Measurements from ENCODE around the gene RNF220.
"Not testable (repeated sequence)": the region's sequence is repeated elsewhere in the genome, so short reads cannot be mapped to it uniquely, and the experiment has no call there.

The RNF220 gene

DNA sequence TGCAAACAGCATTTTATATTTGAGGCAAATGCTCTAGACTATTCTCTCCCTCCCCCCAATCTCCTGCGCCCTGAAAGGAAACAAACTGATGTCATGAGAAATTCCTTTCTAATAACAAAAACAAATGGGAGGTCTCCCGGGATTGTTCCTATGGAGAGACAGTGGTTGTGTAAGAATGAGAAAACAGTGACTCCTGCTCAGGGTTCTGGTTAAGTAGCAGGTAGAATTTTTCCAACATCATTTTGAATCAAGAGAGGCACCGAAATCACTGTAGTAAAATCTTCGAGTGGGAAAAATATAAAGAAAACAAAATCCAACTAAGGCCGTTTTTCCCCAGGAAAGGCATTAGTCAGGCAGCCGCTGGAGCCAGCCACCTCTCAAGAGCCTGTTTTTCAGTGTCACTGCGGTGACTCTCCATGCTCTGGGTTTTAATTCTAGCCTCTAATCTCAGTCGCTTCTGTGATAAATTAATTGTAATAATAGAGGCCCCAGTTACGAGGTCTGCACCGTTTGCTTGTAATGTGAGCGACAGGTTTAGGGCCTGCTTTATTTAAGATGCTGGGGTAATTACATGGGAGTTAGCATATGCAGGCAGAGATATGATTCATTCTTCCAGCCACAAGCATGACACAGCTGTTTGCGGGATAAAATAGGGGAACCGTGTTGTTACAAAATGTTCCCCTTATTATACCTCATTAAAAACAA, 80.3 kb downstream of the RNF220 start:
- in situ Hi-C loops (cut with MboI; ENCODE audit: low sequenced_read_pairs), result no loop called here

DNA sequence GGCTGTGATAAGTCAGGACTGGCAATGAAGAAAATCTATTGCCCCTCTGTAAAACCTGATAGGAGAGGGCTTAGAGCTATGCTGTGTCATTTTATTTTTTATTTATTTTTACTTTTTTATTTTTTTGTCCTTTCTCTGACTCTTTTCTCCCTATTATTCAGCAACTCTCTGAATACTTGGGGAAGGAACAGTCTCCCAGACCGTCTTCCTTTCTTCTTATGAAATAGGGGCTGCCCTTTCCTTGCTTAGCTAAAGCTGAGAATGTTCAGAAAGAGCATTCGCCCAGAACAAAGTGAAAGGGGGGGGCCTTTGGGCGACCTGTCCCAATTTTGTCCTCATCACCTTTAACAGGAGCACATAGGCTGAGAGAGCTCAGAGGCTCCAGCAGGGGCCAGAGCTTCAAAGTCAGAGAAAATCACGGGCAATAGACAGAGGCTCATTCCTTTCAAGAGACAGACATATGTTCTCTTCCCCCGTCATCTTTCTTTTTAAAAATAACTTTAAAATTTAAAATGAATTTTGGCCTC, 80.9 kb downstream of the RNF220 start:
- in situ Hi-C loops (cut with MboI; ENCODE audit: low sequenced_read_pairs), result no loop called here

DNA sequence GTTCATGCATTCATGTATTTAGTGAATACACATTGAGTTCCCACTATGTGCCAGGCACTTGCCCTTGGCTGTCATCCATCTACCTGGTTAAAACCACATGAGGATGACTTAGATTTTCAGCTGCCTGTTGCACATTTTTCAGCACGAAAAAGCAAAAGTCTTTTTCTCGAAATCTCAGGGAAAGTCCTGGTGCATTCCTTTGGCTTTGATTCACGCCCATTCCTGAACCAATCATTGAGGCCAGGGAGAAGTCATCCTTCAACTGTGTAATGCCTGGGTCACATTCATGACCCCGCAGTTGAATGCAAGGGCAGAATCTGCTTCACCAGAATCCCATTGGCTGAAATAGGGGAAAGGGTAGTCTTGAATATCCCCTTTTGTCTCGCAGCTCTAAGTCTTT, 84.4 kb downstream of the RNF220 start:
- in situ Hi-C loops (cut with MboI; ENCODE audit: low sequenced_read_pairs), result no loop called here

DNA sequence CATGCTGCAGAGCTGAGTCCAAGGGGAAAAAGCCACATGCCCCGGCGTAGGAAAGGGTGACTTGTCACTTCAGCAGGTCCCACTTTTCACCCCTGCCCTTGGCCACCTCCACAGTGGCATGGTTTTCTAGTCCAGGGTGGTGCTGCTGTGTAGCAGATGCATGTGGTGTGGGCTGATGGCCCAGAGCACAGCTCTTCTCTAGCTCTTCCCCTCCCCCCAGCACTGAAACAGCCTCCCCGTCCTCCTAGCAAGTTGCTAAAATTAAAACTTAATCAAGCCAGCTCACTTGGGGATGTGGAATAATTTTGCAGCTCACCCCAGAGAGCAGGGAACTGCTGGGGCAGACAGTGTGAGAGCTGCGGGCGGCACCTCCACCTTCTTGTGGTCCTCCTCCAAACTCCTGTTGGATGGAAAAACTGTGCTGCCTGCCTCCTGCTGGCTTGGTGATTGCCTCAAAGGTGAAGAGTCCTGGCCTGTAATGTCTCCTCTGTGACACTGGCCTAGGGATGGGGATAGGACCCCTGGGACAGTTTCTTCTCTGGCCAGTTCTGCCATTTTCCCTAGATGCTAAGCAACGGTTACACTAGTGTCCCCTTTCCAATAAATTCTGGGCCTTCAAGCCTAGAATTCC, 91.6 kb downstream of the RNF220 start:
- in situ Hi-C loops (cut with MboI; ENCODE audit: low sequenced_read_pairs), result no loop called here

DNA sequence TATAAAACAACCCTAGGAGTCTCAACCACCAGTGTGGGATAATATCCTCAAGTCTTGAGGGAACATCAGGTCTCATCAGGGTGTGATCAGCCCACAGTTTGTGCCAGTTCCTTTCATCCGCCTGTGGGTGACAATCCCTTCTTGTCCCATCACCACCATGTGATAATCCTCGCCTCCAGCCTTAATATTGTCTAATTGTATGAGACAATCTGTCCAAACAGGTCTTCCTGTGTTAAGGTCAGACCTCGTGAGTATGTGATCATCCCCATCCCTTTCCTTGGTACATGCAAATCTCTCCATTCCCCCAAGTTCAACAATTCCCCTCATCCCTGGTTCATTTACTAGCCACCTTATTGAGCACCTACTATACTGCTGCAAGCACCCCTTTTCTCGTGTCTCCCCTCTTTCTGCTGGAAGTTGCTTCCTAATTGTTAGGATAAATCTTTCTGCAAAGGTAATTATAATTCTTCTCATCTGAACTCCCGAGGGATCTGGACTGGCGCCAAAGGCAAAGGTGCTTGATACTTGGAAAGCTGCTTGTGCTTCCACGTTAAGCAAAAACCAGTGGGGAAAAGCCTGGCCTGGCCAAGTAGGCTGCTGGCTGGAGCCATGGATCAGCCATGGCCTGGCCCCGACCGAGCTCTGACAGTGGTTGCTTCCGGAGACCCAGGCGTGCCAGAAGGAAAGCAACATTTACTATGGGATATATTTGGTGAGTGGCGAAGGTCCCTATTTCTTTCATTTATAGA, 92.5 kb downstream of the RNF220 start:
- in situ Hi-C loops (cut with MboI; ENCODE audit: low sequenced_read_pairs), result no loop called here

DNA sequence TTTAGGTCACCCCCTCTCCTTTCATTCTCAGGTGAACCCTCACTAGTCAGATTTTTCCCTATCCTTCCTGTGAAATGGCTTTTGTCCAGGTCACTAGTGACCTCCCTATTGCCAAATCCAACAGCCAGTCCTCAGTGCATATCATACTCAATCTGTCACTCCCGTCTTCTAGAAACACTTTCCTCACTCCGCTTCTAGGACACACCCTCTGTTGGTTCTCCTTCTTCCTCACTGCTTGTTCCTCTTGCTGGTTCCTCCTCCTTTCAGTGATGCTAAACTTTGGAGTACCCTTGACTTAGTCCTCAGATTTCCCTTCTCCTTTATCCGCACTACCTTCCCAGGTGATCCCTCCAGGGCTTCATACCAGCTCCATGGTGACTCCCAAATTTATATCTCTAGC, 94.3 kb downstream of the RNF220 start:
- in situ Hi-C loops (cut with MboI; ENCODE audit: low sequenced_read_pairs), result no loop called here

DNA sequence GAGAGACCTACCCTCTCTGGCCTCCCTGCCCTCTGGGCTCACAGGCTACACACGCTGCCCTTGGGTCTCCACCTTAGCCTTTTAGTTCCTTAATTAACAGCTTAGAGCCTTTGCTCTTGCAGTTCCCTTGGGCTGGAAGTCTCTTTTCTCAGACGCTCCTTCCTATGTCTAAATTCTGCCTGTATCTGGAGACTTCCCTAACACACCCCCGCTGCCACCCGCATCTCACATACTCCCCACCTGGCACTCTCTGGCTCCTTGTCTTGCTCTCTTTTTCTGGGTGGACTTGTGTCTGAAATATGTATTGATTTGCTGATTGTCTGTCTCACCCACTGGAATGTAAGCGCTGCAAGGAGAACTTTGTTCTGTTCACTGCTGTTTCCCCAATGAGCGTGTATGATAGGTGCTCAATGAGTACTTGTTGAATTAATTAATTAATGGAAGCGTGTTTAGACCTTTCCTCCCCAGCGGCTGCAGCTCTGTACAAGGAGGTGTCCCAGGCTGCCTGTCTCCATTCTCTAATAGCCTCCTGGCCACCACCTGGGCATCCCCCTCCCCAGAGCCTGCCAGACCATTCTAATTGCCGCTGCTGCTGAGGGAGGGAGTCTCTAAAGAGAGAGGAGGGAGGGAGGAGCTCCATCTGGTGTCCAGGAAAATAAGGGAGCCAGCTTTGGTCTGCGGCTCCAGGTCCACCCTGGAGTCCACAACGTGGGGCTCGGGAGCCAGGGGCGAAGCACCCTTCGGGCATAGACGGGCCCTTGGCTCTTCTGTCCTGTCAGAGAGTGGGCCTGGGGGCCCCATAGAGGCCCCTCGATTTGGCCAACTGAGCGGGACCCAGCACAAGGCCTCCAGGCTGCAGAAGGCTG, 95.4 kb downstream of the RNF220 start:
- in situ Hi-C loops (cut with MboI; ENCODE audit: low sequenced_read_pairs), result no loop called here

DNA sequence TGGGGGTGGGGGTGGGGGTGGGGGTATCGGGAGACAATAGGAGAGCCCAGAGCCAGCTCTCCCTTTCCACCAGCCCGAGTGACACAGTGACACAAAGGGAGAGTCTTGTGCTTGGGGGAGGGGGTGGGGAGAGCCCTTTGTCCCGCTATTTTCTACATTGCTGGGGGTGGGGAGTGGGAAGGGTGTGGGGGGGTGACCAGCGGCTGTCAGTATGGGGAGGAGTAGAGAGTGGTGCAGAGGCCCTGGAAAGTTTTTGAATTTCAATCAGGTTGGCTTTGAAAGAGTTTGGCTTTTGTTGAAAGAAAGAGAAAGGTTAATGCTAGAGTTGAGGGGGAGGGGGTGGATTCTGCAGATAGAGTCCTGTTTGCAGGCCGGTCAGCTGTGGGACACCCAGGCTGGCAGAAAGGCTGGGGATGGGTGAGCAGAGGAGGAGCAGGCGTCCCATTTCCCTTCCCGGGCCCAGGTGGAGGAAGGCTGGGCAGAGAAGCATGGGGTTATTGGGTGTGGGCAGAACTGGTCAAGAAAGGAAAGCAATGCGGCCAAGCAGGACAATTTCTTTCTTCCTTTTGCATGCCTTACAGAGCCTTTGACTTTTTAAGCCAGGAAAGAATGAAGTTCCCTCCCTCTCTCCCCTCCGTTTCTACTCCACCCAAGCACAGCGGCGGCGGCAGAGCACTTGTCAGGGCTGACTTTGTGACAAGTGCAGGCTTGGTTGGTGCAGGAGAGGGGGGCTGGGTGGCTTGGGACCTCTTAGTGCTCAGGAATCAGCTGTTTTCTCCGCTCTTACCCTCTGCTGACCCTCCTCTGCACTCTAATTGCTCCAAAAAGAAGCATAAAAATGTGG, 96.2 kb downstream of the RNF220 start:
- in situ Hi-C loops (cut with MboI; ENCODE audit: low sequenced_read_pairs), result no loop called here

DNA sequence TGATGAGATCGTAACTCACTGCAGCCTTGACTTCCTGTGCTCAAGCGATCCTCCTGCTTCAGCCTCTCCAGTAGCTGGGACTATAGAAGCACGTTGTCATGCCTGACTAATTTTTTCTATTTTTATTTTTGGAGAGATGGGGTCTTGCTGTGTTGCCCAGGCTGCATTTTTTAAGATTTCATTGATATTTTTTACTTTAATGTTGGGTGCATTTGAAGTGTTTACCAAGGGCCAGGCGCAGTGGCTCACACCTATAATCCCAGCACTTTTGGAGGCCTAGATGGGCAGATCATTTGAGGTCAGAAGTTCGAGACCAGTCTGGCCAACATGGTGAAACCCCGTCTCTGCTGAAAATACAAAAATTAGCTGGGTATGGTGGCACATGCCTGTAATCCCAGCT, 97.8 kb downstream of the RNF220 start:
- in situ Hi-C loops (cut with MboI; ENCODE audit: low sequenced_read_pairs), result not testable (repeated sequence)

DNA sequence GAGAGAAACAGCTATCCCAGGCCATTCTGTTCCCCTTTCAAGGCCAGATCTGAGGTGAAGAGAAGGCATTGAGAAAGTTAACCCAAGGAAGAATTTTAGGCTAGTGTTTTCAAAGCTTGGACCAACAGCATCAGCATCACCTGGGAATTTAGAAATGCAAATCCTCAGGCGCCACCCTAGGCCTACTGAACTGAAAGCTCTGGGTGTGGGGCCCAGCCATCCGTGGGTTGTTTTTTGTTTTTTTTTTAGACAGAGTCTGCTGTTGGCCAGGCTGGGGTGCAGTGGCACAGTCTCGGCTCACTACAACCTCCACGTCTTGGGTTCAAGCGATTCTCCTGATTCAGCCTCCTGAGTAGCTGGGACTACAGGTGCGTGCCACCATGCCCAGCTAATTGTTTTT, 98.6 kb downstream of the RNF220 start:
- in situ Hi-C loops (cut with MboI; ENCODE audit: low sequenced_read_pairs), result no loop called here

DNA sequence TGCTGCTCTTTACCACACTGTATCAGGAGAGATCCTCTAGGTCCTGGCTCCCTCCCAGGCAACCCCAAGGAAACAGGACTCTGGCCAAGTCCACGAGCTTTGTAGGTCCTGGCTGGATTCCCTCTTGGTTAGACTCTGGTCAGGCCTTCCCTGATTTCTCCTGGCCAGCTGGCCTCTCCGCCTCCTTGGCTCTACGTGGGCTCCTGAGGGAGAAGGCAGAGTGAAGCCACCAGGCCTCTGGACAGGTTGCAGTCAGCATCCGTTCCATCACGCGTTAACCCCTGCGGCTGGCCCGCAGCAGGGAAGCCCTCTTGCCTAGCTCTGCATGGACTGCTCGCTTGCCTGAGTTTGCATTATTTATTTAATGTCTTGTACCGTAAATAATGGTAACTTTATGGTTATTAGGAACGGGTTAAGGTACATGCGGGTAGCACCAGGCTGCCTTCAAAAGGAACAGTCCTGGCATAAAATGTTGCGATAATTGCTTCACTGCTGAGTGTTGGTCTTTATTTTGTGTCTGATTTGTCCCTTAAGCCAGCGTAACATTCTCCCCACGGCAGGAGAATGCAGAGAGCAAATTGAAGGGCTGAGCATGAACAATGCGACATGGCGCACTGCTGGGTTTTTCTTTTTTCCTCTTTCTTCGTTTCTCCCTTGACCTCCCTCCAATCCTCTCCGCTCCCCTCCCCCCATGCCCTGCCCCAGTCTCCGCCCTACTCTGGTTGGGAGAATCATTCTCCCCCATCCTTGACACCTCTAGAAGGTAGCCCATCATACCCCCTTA, 100.3 kb downstream of the RNF220 start:
- in situ Hi-C loops (cut with MboI; ENCODE audit: low sequenced_read_pairs), result no loop called here

DNA sequence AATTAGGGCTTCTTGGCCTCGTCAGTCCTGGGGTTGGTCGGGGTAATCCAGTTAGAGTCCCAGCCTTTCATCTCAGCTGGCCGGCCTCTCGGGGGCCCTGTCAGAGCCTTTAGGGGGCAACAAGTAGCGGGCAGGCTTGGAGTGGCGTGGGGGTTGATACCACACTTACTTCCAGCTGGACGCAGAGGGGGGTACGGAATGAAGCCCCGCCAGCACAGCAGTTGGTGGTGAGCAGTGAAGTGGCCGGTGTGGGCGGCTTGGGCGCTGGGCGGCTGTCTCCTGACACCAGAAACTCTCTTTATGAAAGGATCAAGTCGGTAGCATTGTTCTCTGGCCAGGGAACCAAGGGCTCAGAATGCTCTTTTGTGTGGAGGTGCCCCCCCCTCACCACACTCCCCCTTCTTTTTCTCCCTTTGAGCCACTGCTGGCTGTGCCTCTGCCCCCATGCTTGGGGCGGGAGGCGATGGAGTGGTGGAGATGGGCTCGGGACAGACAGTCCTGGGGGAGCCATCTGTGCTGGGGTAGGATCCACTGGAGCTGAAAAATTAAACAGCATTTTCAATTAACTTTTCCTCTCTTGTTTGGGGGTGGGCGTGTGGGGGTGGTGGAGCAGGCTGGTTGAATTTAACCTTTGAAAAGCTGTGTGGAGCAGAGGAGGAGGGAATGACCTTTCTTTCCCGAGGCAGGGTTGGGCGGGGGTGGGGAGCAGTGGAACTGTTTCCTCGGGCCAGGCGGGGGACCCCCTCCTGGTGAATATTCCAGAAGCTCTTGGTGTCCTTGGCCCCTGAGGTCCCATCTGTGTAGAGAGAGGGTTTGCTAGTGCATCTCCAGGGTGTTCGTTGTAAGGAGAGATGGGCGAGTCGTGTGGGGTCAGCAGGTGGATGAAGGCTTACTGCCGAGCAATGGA, 102.7 kb downstream of the RNF220 start:
- in situ Hi-C loops (cut with MboI; ENCODE audit: low sequenced_read_pairs), result no loop called here

DNA sequence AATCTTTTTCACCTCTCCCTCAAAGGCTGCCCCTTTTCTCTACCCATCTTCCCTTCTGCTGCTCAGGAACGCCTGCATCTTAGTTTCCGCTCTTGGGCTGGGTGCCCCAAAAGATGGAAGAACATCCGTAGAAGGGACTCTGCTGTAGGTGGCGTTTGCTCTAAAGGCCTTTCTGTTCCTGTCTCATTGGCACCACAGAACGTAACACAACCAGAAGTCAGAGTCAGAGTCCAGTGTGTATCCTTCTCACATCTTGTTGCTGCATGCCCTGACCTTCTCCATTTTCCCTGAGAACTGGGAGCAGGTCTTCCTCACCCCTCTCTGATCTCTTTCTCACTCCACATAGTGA, 103.3 kb downstream of the RNF220 start:
- in situ Hi-C loops (cut with MboI; ENCODE audit: low sequenced_read_pairs), result no loop called here

DNA sequence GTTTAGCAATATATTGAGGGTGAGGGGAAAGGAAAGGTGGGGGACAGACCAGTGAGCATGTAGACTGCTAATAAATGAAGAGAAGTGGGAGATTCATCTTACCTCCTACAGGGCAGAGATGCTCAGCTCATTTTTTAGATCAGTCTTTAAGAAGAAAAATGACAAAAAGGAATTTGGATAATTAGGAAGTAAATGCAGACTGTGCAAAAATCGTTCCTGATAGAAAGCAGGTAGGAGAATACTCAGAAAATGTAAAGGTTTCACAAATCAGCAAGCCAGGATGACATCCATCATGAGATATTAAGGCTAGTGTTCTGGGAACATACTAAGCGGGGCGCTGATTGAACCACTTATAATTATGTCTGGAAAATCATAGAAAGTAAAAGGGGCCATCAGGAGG, 106.3 kb downstream of the RNF220 start:
- in situ Hi-C loops (cut with MboI; ENCODE audit: low sequenced_read_pairs), result no loop called here

DNA sequence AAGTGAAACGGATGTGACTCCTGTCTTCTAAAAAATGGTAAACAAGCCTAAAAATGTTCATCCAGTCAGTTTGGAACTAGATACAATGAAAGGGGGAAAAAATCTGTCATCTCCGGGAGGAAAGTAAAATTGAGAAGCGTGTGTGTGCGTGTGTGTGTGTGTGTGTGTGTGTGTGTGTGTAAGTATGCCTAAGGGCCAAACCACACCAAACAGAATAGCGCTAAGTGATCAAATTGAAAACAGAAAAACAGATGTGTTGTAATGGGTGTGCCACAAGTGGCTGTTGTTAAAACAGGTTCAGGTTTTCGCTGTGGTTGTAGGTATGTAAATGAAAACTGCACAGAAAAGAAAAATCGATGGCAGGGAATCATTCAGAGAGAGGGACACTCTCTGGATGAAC, 106.7 kb downstream of the RNF220 start:
- in situ Hi-C loops (cut with MboI; ENCODE audit: low sequenced_read_pairs), result no loop called here

DNA sequence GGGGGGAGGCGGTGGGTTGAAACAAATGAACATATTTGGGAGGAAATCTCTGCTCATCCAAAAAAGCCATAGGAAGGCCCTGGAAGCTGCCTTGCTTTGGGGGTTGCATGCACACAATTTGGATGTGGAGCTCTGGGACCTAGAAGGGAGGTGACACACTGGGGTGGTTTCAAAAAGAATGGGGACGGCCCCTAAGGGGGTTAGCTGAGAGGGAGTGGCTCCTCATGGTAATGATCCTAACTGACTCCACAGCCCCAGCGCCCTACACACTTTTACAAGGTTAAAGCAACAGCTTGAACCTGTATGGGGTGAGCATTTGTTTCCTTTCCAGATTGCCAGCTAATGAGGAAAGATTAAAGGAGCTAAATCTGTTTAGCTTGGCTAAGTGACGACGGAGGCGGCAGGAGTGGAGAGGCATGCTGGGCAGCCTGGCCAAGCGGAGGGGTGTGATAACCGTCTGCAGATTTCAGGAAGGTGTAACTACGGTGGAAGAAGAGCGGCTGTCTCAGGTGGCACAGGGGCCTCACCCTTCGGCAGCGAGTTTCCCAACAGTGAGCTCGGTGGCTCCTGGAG, 107.3 kb downstream of the RNF220 start:
- in situ Hi-C loops (cut with MboI; ENCODE audit: low sequenced_read_pairs), result no loop called here

DNA sequence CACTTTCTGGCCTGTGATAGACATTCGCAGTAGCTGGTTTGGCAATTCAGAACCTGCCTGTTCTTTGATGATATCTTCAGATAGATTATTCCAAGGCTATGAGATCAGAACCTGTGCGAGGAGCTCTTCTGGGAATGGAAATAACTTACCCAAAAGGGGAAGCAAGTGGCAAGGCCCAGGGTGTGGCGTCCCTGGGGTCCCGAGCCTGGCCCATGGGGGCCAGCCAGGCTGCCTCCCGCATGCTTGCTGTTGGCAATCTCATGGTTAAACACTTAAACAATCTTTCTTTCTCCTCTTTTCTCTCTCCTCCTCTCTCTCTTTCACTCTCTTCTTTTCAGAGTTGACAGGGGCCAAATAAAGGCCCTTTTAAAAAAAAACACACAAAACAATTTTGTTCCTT, 108.1 kb downstream of the RNF220 start:
- in situ Hi-C loops (cut with MboI; ENCODE audit: low sequenced_read_pairs), result no loop called here

DNA sequence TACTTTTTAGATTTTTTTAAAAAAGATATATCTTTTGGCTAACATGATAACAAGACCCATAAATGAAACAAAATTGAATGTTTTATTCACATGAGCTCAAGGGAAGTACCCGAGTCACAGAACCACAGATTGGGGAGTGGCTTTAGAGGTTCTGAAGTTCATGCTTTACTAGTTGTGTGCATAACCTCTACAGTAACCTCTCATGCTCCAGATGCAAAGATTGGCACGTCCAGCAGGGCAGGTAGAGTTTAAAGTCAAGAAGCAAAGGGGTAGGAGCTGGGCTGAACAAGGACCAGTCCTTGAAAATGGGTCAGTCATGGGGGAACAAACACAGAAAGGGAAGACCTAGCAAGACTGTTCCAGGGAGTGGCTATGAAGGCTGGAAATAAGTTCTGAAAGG, 109.6 kb downstream of the RNF220 start:
- in situ Hi-C loops (cut with MboI; ENCODE audit: low sequenced_read_pairs), result no loop called here

All from hTERT RPE-1 (cell line).